ENCODE results near the gene PPM1D. TPM values are rescaled to one million over a fixed set of nuclear protein-coding genes. Genes with fewer than 3 reads are reported as not detected.

The PPM1D gene
- total RNA-seq, 1 experiment from 2014 or later, result 19.0 TPM

GRCh38 chr17:60559995-60560859, 39.8 kb upstream of the PPM1D start:
- Histone ChIP-seq H2BK15ac (ENCODE audit: low read depth, low read length) (no peak overlapping the region), H3K56ac (ENCODE audit: insufficient read length, low read depth, low read length) (no peak overlapping the region), H3K4ac (ENCODE audit: low read depth, low read length) (no peak overlapping the region), H3K79me1 (ENCODE audit: insufficient read depth, low read depth, low read length, poor library complexity, severe bottlenecking) (no peaks in the 10 kb centered on the region), H4K5ac (ENCODE audit: insufficient read length, low read depth, low read length) (no peak overlapping the region), H4K8ac (replicated peaks; ENCODE audit: insufficient read length, low read depth, low read length) (no peak overlapping the region), H2AK5ac (ENCODE audit: insufficient read length, low read length) (no peak overlapping the region), H3K9ac (ENCODE audit: extremely low read depth, insufficient read length, low read length) (no peak overlapping the region), H3T11ph (ENCODE audit: low read length) (no peak overlapping the region), H4K20me1 (ENCODE audit: control insufficient read depth, insufficient read depth, insufficient read length) (no peaks in the 10 kb centered on the region), H3K27me3 (ENCODE audit: insufficient read depth, low read length) (no peaks in the 10 kb centered on the region), H3K4me1 (ENCODE audit: insufficient read depth, low read length) (no peaks in the 10 kb centered on the region), H2BK20ac (ENCODE audit: low read depth, low read length, poor library complexity, severe bottlenecking) (no peak overlapping the region), H3K79me2 (ENCODE audit: insufficient read depth, low read length) (no peaks in the 10 kb centered on the region), H2BK120ac (ENCODE audit: low read depth, low read length, poor library complexity, severe bottlenecking) (no peak overlapping the region), H3K14ac (ENCODE audit: insufficient read depth, low read length) (no peak overlapping the region), H3K27ac (ENCODE audit: insufficient read length, low read depth, low read length) (no peak overlapping the region), H2BK12ac (ENCODE audit: insufficient read length, low read depth, low read length) (no peak overlapping the region), H3K9me3 (ENCODE audit: control insufficient read depth, low read depth, low read length) (peaks cover 10% of the 10 kb centered on the region), H2AFZ (ENCODE audit: low read length) (no peak overlapping the region), H3K23ac (ENCODE audit: insufficient read length, low read depth, low read length) (no peak overlapping the region), H3K18ac (ENCODE audit: insufficient read length, low read depth, low read length) (no peak overlapping the region), H3K23me2 (ENCODE audit: insufficient read length, low read depth, low read length, poor library complexity, severe bottlenecking) (no peaks in the 10 kb centered on the region), H2BK5ac (ENCODE audit: insufficient read length, low read length) (no peak overlapping the region), H3K4me2 (ENCODE audit: insufficient read depth, insufficient read length, low read length) (no peak overlapping the region), H4K91ac (ENCODE audit: insufficient read length, low read depth, low read length) (no peak overlapping the region)
- Mint-ChIP-seq H3K4me3 (no peak overlapping the region), H3K4me1 (no peaks in the 10 kb centered on the region), H3K36me3 (ENCODE audit: insufficient read depth in 1 of 3, low read depth in 3 of 3) (peaks cover 5 to 21% (median 8%) of the 10 kb centered on the region in 3 experiments), H3K9me3 (peaks cover 24 to 27% of the 10 kb centered on the region in 2 experiments), H3K27ac (no peak overlapping the region), H3K27me3 (ENCODE audit: low read depth) (peaks cover 2% of the 10 kb centered on the region; the same call in 1 of the 2 replicates)
- DNase-seq, result no peak
- TF ChIP-seq, protein P1, sequence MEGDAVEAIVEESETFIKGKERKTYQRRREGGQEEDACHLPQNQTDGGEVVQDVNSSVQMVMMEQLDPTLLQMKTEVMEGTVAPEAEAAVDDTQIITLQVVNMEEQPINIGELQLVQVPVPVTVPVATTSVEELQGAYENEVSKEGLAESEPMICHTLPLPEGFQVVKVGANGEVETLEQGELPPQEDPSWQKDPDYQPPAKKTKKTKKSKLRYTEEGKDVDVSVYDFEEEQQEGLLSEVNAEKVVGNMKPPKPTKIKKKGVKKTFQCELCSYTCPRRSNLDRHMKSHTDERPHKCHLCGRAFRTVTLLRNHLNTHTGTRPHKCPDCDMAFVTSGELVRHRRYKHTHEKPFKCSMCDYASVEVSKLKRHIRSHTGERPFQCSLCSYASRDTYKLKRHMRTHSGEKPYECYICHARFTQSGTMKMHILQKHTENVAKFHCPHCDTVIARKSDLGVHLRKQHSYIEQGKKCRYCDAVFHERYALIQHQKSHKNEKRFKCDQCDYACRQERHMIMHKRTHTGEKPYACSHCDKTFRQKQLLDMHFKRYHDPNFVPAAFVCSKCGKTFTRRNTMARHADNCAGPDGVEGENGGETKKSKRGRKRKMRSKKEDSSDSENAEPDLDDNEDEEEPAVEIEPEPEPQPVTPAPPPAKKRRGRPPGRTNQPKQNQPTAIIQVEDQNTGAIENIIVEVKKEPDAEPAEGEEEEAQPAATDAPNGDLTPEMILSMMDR (conservative IDR thresholded peaks at IDR 0.05), result no peak
- no CpG with 5 or more reads among the region's 26 CpGs for WGBS (ENCODE audit: extremely low coverage, insufficient read length, low lambda C conversion rate)
